Endothelial cell of umbilical vein (primary cell): Measurements from ENCODE around the gene MTG2. TPM values are rescaled to one million over a fixed set of nuclear protein-coding genes. Genes with fewer than 3 reads are reported as not detected.

Experiments
- BruUV-seq: library from RNA; stranded (reverse); fragments of 400-500 nt; replicated peaks from 2 replicates; lab custom pipeline; 2021; lab: Mats Ljungman, UMichigan
- CTCF ChIA-PET: fragments of 300-600, 350-600 bp; sonication (Branson Sonifier 250); formaldehyde crosslinking; loops from one replicate; lab custom pipeline; 2021; ENCODE audit warnings: antibody characterized with exemption, inconsistent platforms; lab: Charles Lee
- POLR2A ChIA-PET: fragments of 300-600, 350-600 bp; sonication (Branson Sonifier 250); formaldehyde crosslinking; loops from one replicate; lab custom pipeline; 2021; ENCODE audit warnings: antibody characterized with exemption, inconsistent platforms; lab: Charles Lee
- DNase-seq: peaks from one replicate; pipeline ENCODE4 v3.0.0-alpha.2; 2011; ENCODE audit warnings: low read depth, low spot score
- FAIRE-seq: peaks from 2 replicates; lab custom pipeline; 2011; peaks lifted over from hg19 to GRCh38; lab: Jason Lieb, UNC
- H2AFZ ChIP-seq: 2 replicates; pipeline ENCODE4 v1.6.0; 2012; ENCODE audit warnings: low read depth, low read length, control low read depth, inconsistent platforms
- H3K27ac ChIP-seq: 2 replicates; pipeline ENCODE4 v1.5.1; 2011; ENCODE audit warnings: low read depth, mild to moderate bottlenecking, control low read depth, low read length, moderate library complexity; ENCODE audit not compliant: insufficient read depth
- H3K27me3 ChIP-seq, 2 experiments: 2 replicates each; pipeline versions ENCODE4 v1.6.0 to v1.6.1; 2011; ENCODE audit warnings: low read length in 2 of 2, mixed read lengths in 1 of 2; ENCODE audit not compliant: control insufficient read depth in 2 of 2, insufficient read depth in 2 of 2
- H3K36me3 ChIP-seq, 2 experiments: 2 replicates in 1 of 2; 3 replicates in 1 of 2; pipeline ENCODE4 v1.5.1; 2011; ENCODE audit warnings: low read length in 2 of 2, mild to moderate bottlenecking in 1 of 2, moderate library complexity in 1 of 2; ENCODE audit not compliant: control insufficient read depth in 2 of 2, insufficient read depth in 2 of 2; ENCODE audit errors: extremely low read depth in 1 of 2
- H3K4me1 ChIP-seq: 3 replicates; pipeline ENCODE4 v1.5.1; 2011; ENCODE audit warnings: mild to moderate bottlenecking, low read length; ENCODE audit not compliant: control insufficient read depth, insufficient read depth; ENCODE audit errors: extremely low read depth
- H3K4me2 ChIP-seq: 2 replicates; pipeline ENCODE4 v1.6.1; 2011; ENCODE audit warnings: low read length, control low read depth, mixed read lengths; ENCODE audit not compliant: insufficient read depth
- H3K4me3 ChIP-seq, 3 experiments: fragments of 200-600 bp in 1 of 3; sonication (generic), shearing (Covaris generic) in 1 of 3; replicated peaks in 1 of 3; 2 replicates each; pipeline ENCODE4 v1.5.1; 2011 to 2016; ENCODE audit warnings: control low read depth in 3 of 3, low read length in 3 of 3, mild to moderate bottlenecking in 2 of 3, inconsistent platforms in 1 of 3, low read depth in 1 of 3, moderate library complexity in 1 of 3; ENCODE audit not compliant: insufficient read depth in 1 of 3
- H3K79me2 ChIP-seq: 2 replicates; pipeline ENCODE4 v1.6.0; 2012; ENCODE audit warnings: low read length, inconsistent platforms; ENCODE audit not compliant: control insufficient read depth, insufficient read depth
- H3K9ac ChIP-seq: replicated peaks from 2 replicates; pipeline ENCODE3; 2011; ENCODE audit warnings: low read length, control low read depth; ENCODE audit not compliant: insufficient read depth; ENCODE audit errors: extremely low read depth
- H3K9me1 ChIP-seq: replicated peaks from 3 replicates; pipeline ENCODE4 v1.6.0; 2011; ENCODE audit warnings: mild to moderate bottlenecking, low read length; ENCODE audit not compliant: control insufficient read depth, insufficient read depth; ENCODE audit errors: extremely low read depth
- H3K9me3 ChIP-seq: replicated peaks from 2 replicates; pipeline ENCODE4 v1.5.1; 2012; ENCODE audit warnings: low read length, inconsistent platforms; ENCODE audit not compliant: control insufficient read depth, insufficient read depth
- H4K20me1 ChIP-seq: replicated peaks from 2 replicates; pipeline ENCODE3; 2011; ENCODE audit warnings: mild to moderate bottlenecking, low read length; ENCODE audit not compliant: control insufficient read depth, insufficient read depth; ENCODE audit errors: extremely low read depth
- EZH2 ChIP-seq: IDR thresholded peaks from 2 replicates; pipeline ENCODE4 v1.6.1; 2012; ENCODE audit warnings: borderline replicate concordance, low read depth, mild to moderate bottlenecking, moderate library complexity, low read length, inconsistent platforms; ENCODE audit not compliant: severe bottlenecking
- GATA2 ChIP-seq: IDR thresholded peaks from 2 replicates; pipeline ENCODE4 v1.7.0; 2011; ENCODE audit warnings: low read depth, mild to moderate bottlenecking, moderate library complexity, mixed read lengths, low read length; ENCODE audit not compliant: insufficient read length, insufficient read depth
- JUN ChIP-seq: IDR thresholded peaks from 2 replicates; pipeline ENCODE4 v1.6.1; 2011; ENCODE audit warnings: borderline replicate concordance, low read depth; ENCODE audit not compliant: insufficient read length, insufficient read depth
- MAX ChIP-seq: IDR thresholded peaks from 2 replicates; pipeline ENCODE4 v1.6.1; 2011; ENCODE audit not compliant: insufficient read depth, insufficient read length
- MYC ChIP-seq: IDR thresholded peaks from one replicate; pipeline ENCODE4 v1.6.1; 2011; ENCODE audit warnings: mild to moderate bottlenecking, low read depth, low read length
- POLR2A ChIP-seq: IDR thresholded peaks from 2 replicates; pipeline ENCODE4 v1.6.1; 2012; ENCODE audit warnings: low read depth, mild to moderate bottlenecking, control low read depth, low read length
- POLR2AphosphoS5 ChIP-seq: IDR thresholded peaks from 2 replicates; pipeline ENCODE4 v1.6.1; 2012; ENCODE audit warnings: low read depth, mild to moderate bottlenecking, control low read depth, low read length, moderate library complexity; ENCODE audit not compliant: insufficient read depth
- dilution Hi-C: fragments of 300-500 bp; cut with MboI; formaldehyde crosslinking; loops from one replicate; pipeline ENCODE4 v1.15.0; 2019; ENCODE audit warnings: low sequenced_read_pairs; ENCODE audit not compliant: extremely low pct_ligation_motif_present
- intact Hi-C: fragments of 100-400 bp; cut with micrococcal nuclease; formaldehyde crosslinking; loops from one replicate; pipeline ENCODE4 v1.10.0; 2022
- polyA plus RNA-seq, 4 experiments: library from polyadenylated mRNA; depleted of rRNA in 3 of 4; stranded (reverse) in 3 of 4; unstranded in 1 of 4; fragments of >200 nt; gene quantifications; 2 replicates each; pipeline versions ENCODE4 v1.2.1 to v1.2.3, GENCODE V29; 2011 to 2012; ENCODE audit warnings: missing spikeins in 1 of 4
- total RNA-seq: library from RNA; stranded (reverse); gene quantifications from 2 replicates; pipeline ENCODE4 v1.2.3, GENCODE V29; 2021
- TF ChIP-seq, protein P1 (sequence below), 2 donors: IDR thresholded peaks; 1 replicate in 1 of 2; 2 replicates in 1 of 2; pipeline ENCODE4 v1.5.1; 2011; ENCODE audit warnings: low read length in 2 of 2, mild to moderate bottlenecking in 2 of 2, moderate library complexity in 2 of 2, control low read depth in 1 of 2, inconsistent platforms in 1 of 2, low read depth in 1 of 2; ENCODE audit not compliant: insufficient read depth in 1 of 2; ENCODE audit errors: extremely low read depth in 1 of 2

Gene MTG2
- total and polyA plus RNA-seq, 2 donors (not counting 3 experiments of a cell fraction or from before 2014, with no cell fraction given) = 19.9 to 31.6 TPM

GRCh38 chr20:62230696-62231095 lies 47.9 kb downstream of the MTG2 start:
- POLR2A ChIA-PET = interaction anchor here (0.6 kb wide), 1 partner anchor 27 kb away, joined by 3 read pairs; no protein-coding TSS in a partner anchor
- H3K27ac ChIP-seq = no peak overlapping the region
- BruUV-seq = no TSS peak
- no peak overlapping the region for H3K4me2 ChIP-seq
- intact Hi-C loops (no loop called here), dilution Hi-C loops (no loop called here)
- no peaks in the 10 kb centered on the region for H3K9me1 ChIP-seq
- H2AFZ ChIP-seq = no peak overlapping the region
- TF ChIP-seq, protein P1, sequence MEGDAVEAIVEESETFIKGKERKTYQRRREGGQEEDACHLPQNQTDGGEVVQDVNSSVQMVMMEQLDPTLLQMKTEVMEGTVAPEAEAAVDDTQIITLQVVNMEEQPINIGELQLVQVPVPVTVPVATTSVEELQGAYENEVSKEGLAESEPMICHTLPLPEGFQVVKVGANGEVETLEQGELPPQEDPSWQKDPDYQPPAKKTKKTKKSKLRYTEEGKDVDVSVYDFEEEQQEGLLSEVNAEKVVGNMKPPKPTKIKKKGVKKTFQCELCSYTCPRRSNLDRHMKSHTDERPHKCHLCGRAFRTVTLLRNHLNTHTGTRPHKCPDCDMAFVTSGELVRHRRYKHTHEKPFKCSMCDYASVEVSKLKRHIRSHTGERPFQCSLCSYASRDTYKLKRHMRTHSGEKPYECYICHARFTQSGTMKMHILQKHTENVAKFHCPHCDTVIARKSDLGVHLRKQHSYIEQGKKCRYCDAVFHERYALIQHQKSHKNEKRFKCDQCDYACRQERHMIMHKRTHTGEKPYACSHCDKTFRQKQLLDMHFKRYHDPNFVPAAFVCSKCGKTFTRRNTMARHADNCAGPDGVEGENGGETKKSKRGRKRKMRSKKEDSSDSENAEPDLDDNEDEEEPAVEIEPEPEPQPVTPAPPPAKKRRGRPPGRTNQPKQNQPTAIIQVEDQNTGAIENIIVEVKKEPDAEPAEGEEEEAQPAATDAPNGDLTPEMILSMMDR (IDR thresholded peaks at IDR 0.05; ENCODE audit: extremely low read depth in 1 of 2, insufficient read depth in 1 of 2, low read depth in 1 of 2, low read length in 2 of 2) = no peak
- TF ChIP-seq MYC (no peak), GATA2 (no peak), JUN (no peak), POLR2AphosphoS5 (no peak), POLR2A (no peak), EZH2 (no peak), MAX (no peak)
- no peak overlapping the region for H3K4me3 ChIP-seq
- H3K36me3 ChIP-seq = no peaks in the 10 kb centered on the region
- DNase-seq (no peak), FAIRE-seq (no peak)
- H3K27me3 ChIP-seq = no peaks in the 10 kb centered on the region
- CTCF ChIA-PET = no interaction called here
- H3K79me2 ChIP-seq = no peaks in the 10 kb centered on the region
- no peak overlapping the region for H3K9ac ChIP-seq
- no peaks in the 10 kb centered on the region for H3K4me1 ChIP-seq
- no peaks in the 10 kb centered on the region for H4K20me1 ChIP-seq
- H3K9me3 ChIP-seq = no peaks in the 10 kb centered on the region
